ENCODE results near the gene IFT122.
"Not testable (repeated sequence)": the region's sequence is repeated elsewhere in the genome, so short reads cannot be mapped to it uniquely, and the experiment has no call there.

Gene IFT122

GRCh38 chr3:129439817-129440617 is at the start of gene IFT122, which contains the start of gene MBD4:
Gene IFT122 (plus strand): TSS chr3:129440224. CDS start chr3:129440331, 107 bp downstream.
Gene MBD4 (minus strand): TSS chr3:129439948. CDS start chr3:129439833, 115 bp downstream.
- peak; percentile 98 for DNase-seq

GRCh38 chr3:129391583-129391982 is 48.4 kb upstream of the IFT122 start:
- DNase-seq: not testable (repeated sequence)

GRCh38 chr3:129392106-129392887 is 47.7 kb upstream of the IFT122 start:
- not testable (repeated sequence) for DNase-seq

- no peak for DNase-seq
Observed at GRCh38 chr3:129393271-129393670, 46.8 kb upstream of the IFT122 start.

- not testable (repeated sequence) for DNase-seq
Observed at GRCh38 chr3:129393760-129394564, 46.1 kb upstream of the IFT122 start.

GRCh38 chr3:129398803-129399144 is 41.2 kb upstream of the IFT122 start:
- DNase-seq: no peak

GRCh38 chr3:129399145-129399894 is 40.7 kb upstream of the IFT122 start:
- DNase-seq: peak; percentile 86

- no peak for DNase-seq
Observed at GRCh38 chr3:129399895-129400357, 40.1 kb upstream of the IFT122 start.

- DNase-seq: no peak
Observed at GRCh38 chr3:129402210-129402609, 37.8 kb upstream of the IFT122 start.

- no peak for DNase-seq
Observed at GRCh38 chr3:129402616-129403015, 37.4 kb upstream of the IFT122 start.

- DNase-seq: no peak
Observed at GRCh38 chr3:129403450-129403849, 36.6 kb upstream of the IFT122 start.

- no peak for DNase-seq
Observed at GRCh38 chr3:129404130-129404529, 35.9 kb upstream of the IFT122 start.

- no peak for DNase-seq
Observed at GRCh38 chr3:129404610-129405009, 35.4 kb upstream of the IFT122 start.

- no peak for DNase-seq
Observed at GRCh38 chr3:129409541-129409940, 30.5 kb upstream of the IFT122 start.

GRCh38 chr3:129410971-129411370 is 29.1 kb upstream of the IFT122 start:
- no peak for DNase-seq

GRCh38 chr3:129412542-129413198 is 27.4 kb upstream of the IFT122 start:
- no peak for DNase-seq

GRCh38 chr3:129413238-129413637 is 26.8 kb upstream of the IFT122 start:
- not testable (repeated sequence) for DNase-seq

- DNase-seq: peak; percentile 91
Observed at GRCh38 chr3:129413687-129414506, 26.1 kb upstream of the IFT122 start.

GRCh38 chr3:129415378-129415777 is 24.6 kb upstream of the IFT122 start:
- DNase-seq: no peak

GRCh38 chr3:129415830-129416229 is 24.2 kb upstream of the IFT122 start:
- no peak for DNase-seq

GRCh38 chr3:129416415-129416814 is 23.6 kb upstream of the IFT122 start:
- DNase-seq: no peak

Measured in NCI-H226 (cell line).